GM18511 (cell line): ENCODE measurements around the gene UBR3.
"Not testable (repeated sequence)": the region's sequence is repeated elsewhere in the genome, so short reads cannot be mapped to it uniquely, and the experiment has no call there.

ENCODE experiments used
- ATAC-seq: cut with Tn5 transposase; IDR thresholded peaks from one replicate; pipeline ENCODE4 v1.9.1; 2021; ENCODE audit warnings: mild to moderate bottlenecking, moderate library complexity; ENCODE audit not compliant: unreplicated experiment

UBR3 gene

GRCh38 chr2:169867579-169867978 lies 40.3 kb downstream of the UBR3 start:
- no peak for ATAC-seq

- ATAC-seq: no peak
Measured at GRCh38 chr2:169868951-169869350, 41.7 kb downstream of the UBR3 start.

- not testable (repeated sequence) for ATAC-seq
Measured at GRCh38 chr2:169871369-169871768, 44.1 kb downstream of the UBR3 start.

- ATAC-seq: no peak
Measured at GRCh38 chr2:169871994-169872393, 44.7 kb downstream of the UBR3 start.

- no peak for ATAC-seq
Measured at GRCh38 chr2:169877398-169877797, 50.1 kb downstream of the UBR3 start.

GRCh38 chr2:169887120-169887519 lies 59.9 kb downstream of the UBR3 start:
- no peak for ATAC-seq

- no peak for ATAC-seq
Measured at GRCh38 chr2:169891593-169892298, 64.5 kb downstream of the UBR3 start.

GRCh38 chr2:169892951-169893350 lies 65.7 kb downstream of the UBR3 start:
- ATAC-seq: no peak

- no peak for ATAC-seq
Measured at GRCh38 chr2:169895294-169895985, 68.2 kb downstream of the UBR3 start.

- no peak for ATAC-seq
Measured at GRCh38 chr2:169897834-169898233, 70.6 kb downstream of the UBR3 start.

GRCh38 chr2:169900103-169900502 lies 72.8 kb downstream of the UBR3 start:
- not testable (repeated sequence) for ATAC-seq

GRCh38 chr2:169900686-169901085 lies 73.4 kb downstream of the UBR3 start:
- no peak for ATAC-seq

- ATAC-seq: no peak
Measured at GRCh38 chr2:169906731-169907130, 79.5 kb downstream of the UBR3 start.

- ATAC-seq: no peak
Measured at GRCh38 chr2:169909376-169909775, 82.1 kb downstream of the UBR3 start.

GRCh38 chr2:169910109-169910799 lies 83.0 kb downstream of the UBR3 start:
- ATAC-seq: no peak

GRCh38 chr2:169911119-169911518 lies 83.9 kb downstream of the UBR3 start:
- ATAC-seq: no peak

GRCh38 chr2:169916623-169917022 lies 89.4 kb downstream of the UBR3 start:
- ATAC-seq: no peak

GRCh38 chr2:169923977-169924376 lies 96.7 kb downstream of the UBR3 start:
- no peak for ATAC-seq

- no peak for ATAC-seq
Measured at GRCh38 chr2:169925968-169926367, 98.7 kb downstream of the UBR3 start.

- no peak for ATAC-seq
Measured at GRCh38 chr2:169928463-169928864, 101.2 kb downstream of the UBR3 start.

- no peak for ATAC-seq
Measured at GRCh38 chr2:169933124-169933711, 106.0 kb downstream of the UBR3 start.

- not testable (repeated sequence) for ATAC-seq
Measured at GRCh38 chr2:169936652-169937051, 109.4 kb downstream of the UBR3 start.
